WERI-Rb-1 (cell line): ENCODE data around the gene PNMA6E.
A peak's percentile ranks its signal among the peaks of the same experiment; 100 is the strongest.

Experiments
- DNase-seq: peaks from one replicate; pipeline ENCODE4 v3.0.0-alpha.2; 2020
- H3K27ac ChIP-seq: fragments of 250-450 bp; sonication (Bioruptor Pico); 2 replicates; pipeline ENCODE4 v1.5.1; 2020; ENCODE audit warnings: mild to moderate bottlenecking, moderate library complexity
- H3K27me3 ChIP-seq: fragments of 250-450 bp; sonication (Bioruptor Pico); 2 replicates; pipeline ENCODE4 v1.5.1; 2021; ENCODE audit warnings: mild to moderate bottlenecking, low read depth, moderate library complexity; ENCODE audit not compliant: insufficient read depth, severe bottlenecking
- H3K36me3 ChIP-seq: fragments of 250-450 bp; sonication (Bioruptor Pico); 2 replicates; pipeline ENCODE4 v1.5.1; 2020; ENCODE audit warnings: mild to moderate bottlenecking, moderate library complexity
- H3K4me3 ChIP-seq: 2 replicates; pipeline ENCODE4 v1.5.1; 2011; ENCODE audit warnings: low read depth, mild to moderate bottlenecking, control low read depth, low read length
- H3K9me3 ChIP-seq: fragments of 250-450 bp; sonication (Bioruptor Pico); 2 replicates; pipeline ENCODE4 v1.5.1; 2021; ENCODE audit warnings: mild to moderate bottlenecking, moderate library complexity; ENCODE audit not compliant: severe bottlenecking
- TF ChIP-seq, protein P1 (sequence below): IDR thresholded peaks from 2 replicates; pipeline ENCODE4 v1.5.1; 2011; ENCODE audit warnings: low read depth, mild to moderate bottlenecking, control low read depth, inconsistent platforms, low read length

PNMA6E gene

DNA sequence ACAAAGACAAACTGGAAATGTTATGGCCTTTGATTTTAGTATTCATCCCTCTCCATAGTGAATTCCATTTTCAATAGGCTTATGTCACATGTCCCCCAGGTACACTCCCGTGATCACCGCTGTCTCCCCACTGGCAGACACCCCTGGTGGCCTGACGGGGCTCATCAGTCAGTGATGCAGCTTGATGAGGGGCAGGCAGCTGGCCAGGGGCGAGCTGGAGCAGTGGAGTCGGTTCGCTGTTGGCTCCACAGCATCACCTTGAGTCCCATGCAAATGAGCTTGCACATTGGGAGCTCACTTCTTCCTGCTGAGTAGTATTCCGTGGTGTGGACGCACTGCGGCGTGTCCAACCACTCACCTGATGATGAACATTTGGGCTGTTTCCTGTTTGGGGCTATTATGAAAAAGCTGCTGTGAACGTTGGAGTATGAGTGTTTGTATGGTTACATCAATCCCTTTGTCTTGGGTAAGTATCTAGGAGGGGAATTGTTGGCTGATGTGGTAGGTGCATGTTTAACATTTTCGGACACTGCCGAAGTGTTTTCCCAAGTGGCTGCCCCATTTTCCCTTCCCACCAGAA, 39.5 kb upstream of the PNMA6E start:
- H3K27me3 ChIP-seq, result peaks cover 31% of the 10 kb centered on the region
- H3K4me3 ChIP-seq, result no peak overlapping the region
- TF ChIP-seq, protein P1, sequence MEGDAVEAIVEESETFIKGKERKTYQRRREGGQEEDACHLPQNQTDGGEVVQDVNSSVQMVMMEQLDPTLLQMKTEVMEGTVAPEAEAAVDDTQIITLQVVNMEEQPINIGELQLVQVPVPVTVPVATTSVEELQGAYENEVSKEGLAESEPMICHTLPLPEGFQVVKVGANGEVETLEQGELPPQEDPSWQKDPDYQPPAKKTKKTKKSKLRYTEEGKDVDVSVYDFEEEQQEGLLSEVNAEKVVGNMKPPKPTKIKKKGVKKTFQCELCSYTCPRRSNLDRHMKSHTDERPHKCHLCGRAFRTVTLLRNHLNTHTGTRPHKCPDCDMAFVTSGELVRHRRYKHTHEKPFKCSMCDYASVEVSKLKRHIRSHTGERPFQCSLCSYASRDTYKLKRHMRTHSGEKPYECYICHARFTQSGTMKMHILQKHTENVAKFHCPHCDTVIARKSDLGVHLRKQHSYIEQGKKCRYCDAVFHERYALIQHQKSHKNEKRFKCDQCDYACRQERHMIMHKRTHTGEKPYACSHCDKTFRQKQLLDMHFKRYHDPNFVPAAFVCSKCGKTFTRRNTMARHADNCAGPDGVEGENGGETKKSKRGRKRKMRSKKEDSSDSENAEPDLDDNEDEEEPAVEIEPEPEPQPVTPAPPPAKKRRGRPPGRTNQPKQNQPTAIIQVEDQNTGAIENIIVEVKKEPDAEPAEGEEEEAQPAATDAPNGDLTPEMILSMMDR, result no peak
- DNase-seq, result no peak
- no peak overlapping the region for H3K27ac ChIP-seq
- H3K9me3 ChIP-seq, result peaks cover 2% of the 10 kb centered on the region
- no peaks in the 10 kb centered on the region for H3K36me3 ChIP-seq

DNA sequence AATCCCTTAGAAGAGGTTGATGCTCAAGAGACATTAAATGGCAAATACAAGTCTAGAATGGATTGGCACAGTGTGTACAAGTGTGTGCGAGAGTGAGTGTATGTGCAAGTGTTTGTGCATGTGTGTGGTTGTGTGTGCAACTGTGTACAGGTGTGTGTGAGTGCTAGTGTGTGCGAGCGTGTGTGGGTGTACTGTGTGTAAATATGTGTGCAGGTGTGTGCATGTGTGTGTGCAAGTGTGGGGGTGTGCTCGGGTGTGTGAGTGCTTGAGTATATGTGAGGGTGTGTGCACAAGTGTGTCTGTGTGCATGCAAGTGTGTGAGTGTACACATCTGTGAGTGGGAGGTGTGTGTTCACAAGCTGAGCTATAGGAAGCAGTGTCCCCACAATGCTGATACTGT, 38.8 kb upstream of the PNMA6E start:
- Histone ChIP-seq H3K27ac (no peak overlapping the region), H3K4me3 (no peak overlapping the region), H3K36me3 (no peaks in the 10 kb centered on the region), H3K27me3 (peaks cover 29% of the 10 kb centered on the region), H3K9me3 (peaks cover 2% of the 10 kb centered on the region)
- no peak for DNase-seq
- TF ChIP-seq, protein P1, result no peak

DNA sequence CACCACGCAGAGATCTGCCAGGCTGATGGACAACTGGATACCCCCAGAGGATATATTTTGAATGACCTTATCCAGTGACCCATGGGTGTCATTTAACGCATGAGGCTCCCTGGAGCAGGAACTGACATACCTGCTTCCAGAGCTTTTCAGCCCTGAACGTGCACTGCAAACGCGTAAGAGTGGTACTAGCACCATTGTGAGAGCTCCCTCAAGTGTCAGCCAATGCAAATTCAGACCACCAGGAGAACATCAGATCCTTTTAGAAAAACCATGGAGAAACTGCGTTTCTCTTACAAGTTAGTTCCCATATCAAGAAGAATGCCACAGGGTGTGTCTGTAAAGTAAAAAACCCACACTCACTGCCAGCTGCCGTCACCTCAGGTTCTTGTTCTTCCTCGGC, 37.4 kb upstream of the PNMA6E start:
- DNase-seq, result peak; percentile 47
- TF ChIP-seq, protein P1, result peak; percentile 66

DNA sequence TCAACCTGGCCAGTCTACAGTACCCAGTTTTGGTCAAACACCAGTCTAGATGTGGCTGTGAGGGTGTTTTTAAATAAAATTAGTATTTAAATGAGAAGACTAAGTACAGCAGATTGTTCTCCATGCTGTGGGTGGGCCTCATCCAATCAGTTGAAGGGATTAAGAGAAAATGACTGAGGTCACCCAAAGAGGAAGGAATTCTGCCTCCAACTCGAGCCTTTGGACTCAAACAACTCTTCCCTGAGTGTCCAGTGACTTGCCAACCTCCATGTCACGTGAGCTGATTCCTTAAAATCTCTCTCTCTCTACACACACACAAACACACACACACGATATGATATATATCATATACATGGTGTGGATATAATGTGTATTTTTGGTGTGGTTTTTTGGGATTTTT, 34.7 kb upstream of the PNMA6E start:
- Histone ChIP-seq H3K27ac (no peak overlapping the region), H3K4me3 (no peak overlapping the region), H3K9me3 (peaks cover 8% of the 10 kb centered on the region), H3K27me3 (peaks cover 52% of the 10 kb centered on the region), H3K36me3 (no peaks in the 10 kb centered on the region)
- no peak for DNase-seq
- TF ChIP-seq, protein P1, result no peak

More for the DNA sequence above, 37.4 kb upstream of the PNMA6E start:
- Histone ChIP-seq H3K27ac (no peak overlapping the region), H3K36me3 (no peaks in the 10 kb centered on the region), H3K27me3 (peaks cover 31% of the 10 kb centered on the region), H3K4me3 (no peak overlapping the region), H3K9me3 (peaks cover 2% of the 10 kb centered on the region)

DNA sequence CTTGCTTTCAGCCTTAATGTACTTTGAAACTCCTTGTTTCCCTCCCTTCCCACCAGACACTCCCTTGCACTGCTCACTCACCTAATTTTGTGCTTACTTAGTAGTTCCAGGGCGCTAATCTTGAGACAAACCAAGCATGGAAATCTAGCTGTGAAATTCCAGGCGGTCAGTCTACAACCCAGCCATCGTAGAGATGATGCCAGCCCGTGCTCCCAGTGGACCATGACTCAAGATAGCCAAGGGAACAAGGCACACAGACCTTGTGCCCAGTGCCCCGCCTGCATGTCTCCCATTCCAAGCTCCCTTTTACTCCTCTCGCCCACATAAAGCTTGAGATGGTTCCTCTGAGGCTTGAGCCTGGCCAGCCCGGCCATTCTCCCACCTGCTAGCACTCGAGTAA, 33.7 kb upstream of the PNMA6E start:
- TF ChIP-seq, protein P1, result no peak
- peaks cover 13% of the 10 kb centered on the region for H3K9me3 ChIP-seq
- H3K4me3 ChIP-seq, result no peak overlapping the region
- H3K27me3 ChIP-seq, result peaks cover 49% of the 10 kb centered on the region
- DNase-seq, result no peak
- H3K36me3 ChIP-seq, result no peaks in the 10 kb centered on the region
- H3K27ac ChIP-seq, result no peak overlapping the region

DNA sequence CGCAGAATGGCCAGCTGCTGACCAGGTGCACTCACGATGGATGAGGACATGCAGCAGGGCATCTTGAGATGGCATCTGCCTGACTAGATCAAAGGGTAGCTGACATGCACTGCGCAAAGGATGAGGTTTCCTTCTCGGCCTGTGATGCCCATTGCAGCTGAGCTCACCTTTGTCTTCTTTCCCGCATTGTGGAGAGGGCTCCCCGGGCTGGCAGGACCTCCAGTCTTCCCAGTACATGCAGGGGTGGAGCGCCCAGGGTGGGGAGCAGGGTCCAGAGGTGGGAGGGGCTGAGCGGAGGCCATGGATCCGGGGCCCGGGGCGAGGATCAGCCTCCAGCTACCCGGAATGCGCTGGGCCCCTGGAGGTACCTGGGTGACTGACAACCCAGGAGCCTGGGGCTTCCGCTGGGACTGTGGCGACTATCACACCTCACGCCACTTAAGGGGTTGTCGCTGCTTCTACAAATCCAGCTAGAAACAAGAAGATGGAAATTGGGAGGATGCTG, 32.7 kb upstream of the PNMA6E start:
- peaks cover 53% of the 10 kb centered on the region for H3K27me3 ChIP-seq
- TF ChIP-seq, protein P1, result no peak
- no peak for DNase-seq
- peaks cover 12% of the 10 kb centered on the region for H3K9me3 ChIP-seq
- H3K36me3 ChIP-seq, result no peaks in the 10 kb centered on the region
- no peak overlapping the region for H3K4me3 ChIP-seq
- H3K27ac ChIP-seq, result no peak overlapping the region
